SH-SY5Y (cell line): ENCODE data around the gene MAPK6.

ENCODE experiments used
- GATA2 ChIP-seq: IDR thresholded peaks from 2 replicates; pipeline ENCODE4 v1.6.1; 2011; ENCODE audit warnings: mild to moderate bottlenecking, low read depth, low read length
- GATA3 ChIP-seq: IDR thresholded peaks from 2 replicates; pipeline ENCODE4 v1.6.1; 2011; ENCODE audit warnings: low read depth, mild to moderate bottlenecking, low read length, moderate library complexity

DNA sequence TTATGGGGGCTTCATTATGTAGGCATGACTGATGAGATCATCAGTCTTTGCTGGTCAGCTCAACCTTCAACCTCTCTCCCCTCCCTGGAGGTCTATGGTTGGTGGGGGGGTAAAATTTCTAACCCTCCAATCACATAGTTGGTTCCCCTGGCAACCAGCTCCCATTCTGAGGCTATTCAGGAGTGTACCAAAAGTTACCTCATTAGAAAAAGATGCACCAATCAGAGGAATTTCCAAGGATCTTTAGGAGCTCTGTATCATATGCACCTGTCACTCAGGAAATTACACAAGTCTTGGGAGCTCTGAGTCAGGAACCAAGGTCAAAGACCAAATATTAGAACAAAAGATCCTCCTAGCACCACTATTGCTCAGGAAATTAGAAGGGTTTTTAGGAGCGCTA, 26.1 kb upstream of the MAPK6 start:
- TF ChIP-seq GATA2 (no peak), GATA3 (no peak)
